HUES48 (cell line): ENCODE data around the gene RABL3.
"Not testable (repeated sequence)": the region's sequence is repeated elsewhere in the genome, so short reads cannot be mapped to it uniquely, and the experiment has no call there.

ENCODE experiments used
- H3K27ac ChIP-seq: one replicate; pipeline ENCODE4 v1.7.0; 2013; ENCODE audit warnings: low read depth, low read length, inconsistent platforms
- H3K27me3 ChIP-seq: 2 replicates; pipeline ENCODE4 v1.6.1; 2013; ENCODE audit warnings: mild to moderate bottlenecking, low read length; ENCODE audit not compliant: control insufficient read depth, insufficient read depth
- H3K36me3 ChIP-seq: 2 replicates; pipeline ENCODE4 v1.6.1; 2013; ENCODE audit warnings: low read length; ENCODE audit not compliant: control insufficient read depth, insufficient read depth
- H3K4me1 ChIP-seq: 2 replicates; pipeline ENCODE4 v1.6.1; 2013; ENCODE audit warnings: mild to moderate bottlenecking, low read length; ENCODE audit not compliant: control insufficient read depth, insufficient read depth
- H3K4me3 ChIP-seq: 2 replicates; pipeline ENCODE4 v1.5.1; 2013; ENCODE audit warnings: mild to moderate bottlenecking, low read depth, low read length
- H3K9ac ChIP-seq: 2 replicates; pipeline ENCODE4 v1.6.1; 2013; ENCODE audit warnings: mild to moderate bottlenecking, low read depth, low read length, moderate library complexity
- H3K9me3 ChIP-seq: 2 replicates; pipeline ENCODE4 v1.6.1; 2013; ENCODE audit warnings: low read length; ENCODE audit not compliant: control insufficient read depth, insufficient read depth

Gene RABL3

GRCh38 chr3:120749843-120750242 is 7.5 kb upstream of the RABL3 start:
- Histone ChIP-seq H3K9ac (no peak overlapping the region; the same call in 1 of the 2 replicates), H3K4me1 (peaks cover 30% of the 10 kb centered on the region), H3K4me3 (peak overlapping the region; percentile 12; the same call in 1 of the 2 replicates), H3K9me3 (no peaks in the 10 kb centered on the region), H3K27me3 (no peaks in the 10 kb centered on the region), H3K36me3 (peaks cover 53% of the 10 kb centered on the region), H3K27ac (peak overlapping the region; percentile 51)

DNA sequence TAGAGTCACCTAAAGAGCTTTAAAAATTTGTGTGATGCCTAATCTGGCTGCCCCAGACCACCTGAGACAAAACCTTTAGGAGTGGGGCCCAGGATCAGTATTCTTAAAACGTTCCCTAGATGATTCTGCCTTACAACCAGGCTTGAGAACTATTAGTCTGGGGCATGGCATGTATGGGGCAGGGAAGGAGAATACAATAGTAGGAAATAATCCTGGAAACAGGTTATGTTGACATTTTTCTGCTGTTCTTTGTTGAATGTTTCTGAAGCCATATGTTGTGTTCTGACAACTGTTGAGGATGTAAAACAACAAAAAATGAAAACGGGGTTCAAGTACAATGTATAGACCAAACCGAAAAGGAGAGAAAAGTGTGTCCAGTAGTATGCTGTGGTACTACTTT is 3.1 kb upstream of the RABL3 start:
- no peak overlapping the region for H3K9ac ChIP-seq
- H3K27ac ChIP-seq: no peak overlapping the region
- H3K4me3 ChIP-seq: no peak overlapping the region
- H3K9me3 ChIP-seq: no peaks in the 10 kb centered on the region
- H3K27me3 ChIP-seq: no peaks in the 10 kb centered on the region
- peaks cover 17% of the 10 kb centered on the region for H3K36me3 ChIP-seq
- peaks cover 26% of the 10 kb centered on the region; the same call in 1 of the 2 replicates for H3K4me1 ChIP-seq

DNA sequence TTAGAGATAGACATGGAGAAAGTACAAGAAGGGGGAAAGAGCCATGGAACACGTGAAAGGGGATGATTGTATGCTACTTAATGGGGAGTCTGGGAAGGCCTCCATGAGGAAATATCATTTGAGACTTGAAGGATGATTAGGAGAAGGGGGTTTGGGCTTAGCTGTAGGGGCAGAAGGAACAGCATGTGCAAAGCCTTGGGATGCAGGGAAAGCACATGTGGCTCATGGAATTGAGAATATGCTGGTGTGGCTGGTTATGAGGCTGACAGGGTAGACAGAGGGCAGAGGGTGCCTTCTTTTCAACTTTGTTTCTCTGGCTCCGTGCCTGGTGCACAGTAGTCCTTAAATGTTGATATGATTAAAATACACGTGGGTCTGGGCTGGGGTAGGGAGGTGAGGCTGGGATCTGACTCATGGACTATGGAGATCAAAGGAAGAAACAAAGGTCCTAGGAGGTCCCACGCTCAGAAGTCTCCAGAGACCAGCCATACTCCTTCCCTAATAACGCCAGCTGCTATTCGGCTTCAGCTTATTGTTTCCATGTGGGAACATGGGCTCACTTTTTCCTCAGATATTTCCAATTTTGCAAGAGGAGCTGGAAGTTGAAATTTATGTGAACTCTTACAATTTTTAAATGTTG is 1.4 kb upstream of the RABL3 start:
- H3K9ac ChIP-seq: peak overlapping the region; percentile 81
- no peaks in the 10 kb centered on the region for H3K27me3 ChIP-seq
- H3K27ac ChIP-seq: peak overlapping the region; percentile 50
- H3K4me1 ChIP-seq: peaks cover 17% of the 10 kb centered on the region; the same call in 1 of the 2 replicates
- peaks cover 15% of the 10 kb centered on the region; the same call in 1 of the 2 replicates for H3K36me3 ChIP-seq
- H3K9me3 ChIP-seq: 0 out of 2 replicates have a peak, but pooled peaks cover 3% of the 10 kb centered on the region
- H3K4me3 ChIP-seq: peak overlapping the region; percentile 79

DNA sequence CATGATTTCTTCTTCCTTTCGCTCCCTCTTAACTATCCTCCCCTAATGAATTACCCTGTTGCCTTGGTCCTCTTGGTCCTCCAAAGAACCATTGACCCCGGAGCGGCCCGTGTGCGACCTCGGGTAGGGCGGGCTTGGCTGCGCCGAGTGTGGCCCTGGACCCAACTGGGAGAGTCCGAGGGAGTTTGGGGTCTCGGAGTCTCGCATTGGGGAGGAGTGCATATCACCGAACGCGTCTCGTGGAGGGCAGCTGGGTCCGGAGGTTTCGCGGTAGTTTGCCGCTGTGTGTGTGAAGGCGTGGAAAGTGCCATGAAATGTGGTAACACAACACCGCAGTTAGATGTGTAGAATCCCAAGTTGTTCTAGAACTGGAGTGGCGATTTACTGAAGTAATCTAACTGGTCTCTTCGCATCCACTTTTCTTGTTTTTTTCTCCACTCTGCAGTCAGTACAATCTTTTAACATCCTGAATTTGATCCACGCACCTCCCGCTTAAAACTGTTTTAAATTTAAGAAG is 591 bp upstream of the RABL3 start:
- Histone ChIP-seq H3K4me1 (peaks cover 17% of the 10 kb centered on the region; the same call in 1 of the 2 replicates), H3K4me3 (peak overlapping the region; percentile 79), H3K27me3 (no peaks in the 10 kb centered on the region), H3K9ac (peak overlapping the region; percentile 81), H3K36me3 (peaks cover 22% of the 10 kb centered on the region), H3K9me3 (peaks cover 10% of the 10 kb centered on the region), H3K27ac (peak overlapping the region; percentile 90)

DNA sequence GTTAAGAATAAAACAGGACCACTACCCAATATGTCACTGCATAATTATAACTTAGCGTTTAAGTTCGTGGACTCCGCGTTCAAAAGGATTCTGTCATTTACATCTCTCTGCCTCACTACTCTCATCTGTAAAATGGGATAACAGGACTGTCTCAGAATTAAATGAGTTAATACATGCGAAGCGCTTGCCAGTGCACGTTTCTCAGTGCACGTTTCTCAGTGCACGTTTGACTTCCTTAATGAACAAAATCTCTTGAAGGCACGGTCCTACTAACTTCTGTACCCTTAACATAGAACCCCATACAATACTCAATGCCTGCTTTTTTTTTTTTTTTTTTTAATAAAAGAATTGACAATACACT is 499 bp downstream of the RABL3 start:
- Histone ChIP-seq H3K27me3 (no peaks in the 10 kb centered on the region), H3K36me3 (peaks cover 27% of the 10 kb centered on the region), H3K4me3 (peak overlapping the region; percentile 79), H3K9ac (peak overlapping the region; percentile 89; the same call in 1 of the 2 replicates), H3K27ac (peak overlapping the region; percentile 99), H3K4me1 (peaks cover 17% of the 10 kb centered on the region; the same call in 1 of the 2 replicates), H3K9me3 (peaks cover 20% of the 10 kb centered on the region)

GRCh38 chr3:120741320-120741719 is 996 bp downstream of the RABL3 start:
- Histone ChIP-seq H3K27me3 (no peaks in the 10 kb centered on the region), H3K27ac (no peak overlapping the region)

DNA sequence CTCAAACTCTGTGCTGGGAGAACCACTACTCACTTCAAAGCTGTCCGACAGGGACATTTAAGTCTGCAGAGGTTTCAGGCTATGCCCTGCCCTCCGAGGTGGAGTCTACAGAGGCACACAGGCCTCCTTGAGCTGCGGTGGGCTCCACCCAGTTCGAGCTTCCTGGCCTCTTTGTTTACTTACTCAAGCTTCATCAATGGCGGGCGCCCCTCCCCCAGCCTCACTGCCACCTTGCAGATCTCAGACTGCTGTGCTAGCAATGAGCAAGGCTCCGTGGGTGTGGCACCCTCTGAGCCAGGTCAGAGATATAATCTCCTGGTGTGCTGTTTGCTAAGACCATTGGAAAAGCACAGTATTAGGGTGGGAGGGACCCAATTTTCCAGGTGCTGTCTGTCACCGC is 4.3 kb downstream of the RABL3 start:
- not testable (repeated sequence) for H3K4me1 ChIP-seq, H3K9ac ChIP-seq, H3K27me3 ChIP-seq, H3K4me3 ChIP-seq, H3K27ac ChIP-seq
- Histone ChIP-seq H3K36me3 (peaks cover 16% of the 10 kb centered on the region), H3K9me3 (peaks cover 23% of the 10 kb centered on the region)

More at GRCh38 chr3:120741320-120741719, 996 bp downstream of the RABL3 start:
- Histone ChIP-seq H3K9me3 (peaks cover 20% of the 10 kb centered on the region), H3K4me3 (peak overlapping the region; percentile 79), H3K4me1 (peaks cover 17% of the 10 kb centered on the region; the same call in 1 of the 2 replicates), H3K36me3 (peaks cover 22% of the 10 kb centered on the region), H3K9ac (no peak overlapping the region)

GRCh38 chr3:120730576-120731542 is 11.5 kb downstream of the RABL3 start:
- no peaks in the 10 kb centered on the region for H3K27me3 ChIP-seq
- H3K27ac ChIP-seq: no peak overlapping the region
- no peak overlapping the region for H3K9ac ChIP-seq
- no peak overlapping the region for H3K4me3 ChIP-seq
- peaks cover 3% of the 10 kb centered on the region; the same call in 1 of the 2 replicates for H3K36me3 ChIP-seq
- H3K9me3 ChIP-seq: peaks cover 3% of the 10 kb centered on the region; the same call in 1 of the 2 replicates
- peaks cover 17% of the 10 kb centered on the region for H3K4me1 ChIP-seq

DNA sequence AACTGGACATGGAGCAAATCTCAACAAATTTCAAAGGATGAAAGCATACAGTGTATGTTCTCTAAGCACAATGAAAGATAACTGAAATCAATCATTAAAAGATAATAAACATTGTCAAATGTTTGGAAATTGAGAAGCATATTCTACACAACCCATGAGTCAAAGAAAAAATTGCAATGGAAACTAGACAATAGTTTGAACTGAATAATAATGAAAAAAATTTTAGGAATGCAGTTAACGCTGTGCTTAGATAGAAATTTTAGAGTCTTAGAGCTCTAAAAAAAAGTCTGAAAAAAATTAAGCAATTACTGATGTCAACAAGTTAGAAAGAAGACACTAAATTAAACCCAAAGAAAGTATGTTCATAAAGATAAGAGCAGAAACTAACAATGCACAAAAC is 15.5 kb downstream of the RABL3 start:
- Histone ChIP-seq H3K36me3 (peaks cover 3% of the 10 kb centered on the region; the same call in 1 of the 2 replicates), H3K9me3 (no peaks in the 10 kb centered on the region), H3K27me3 (no peaks in the 10 kb centered on the region), H3K4me1 (peaks cover 17% of the 10 kb centered on the region), H3K4me3 (no peak overlapping the region), H3K9ac (no peak overlapping the region), H3K27ac (no peak overlapping the region)

DNA sequence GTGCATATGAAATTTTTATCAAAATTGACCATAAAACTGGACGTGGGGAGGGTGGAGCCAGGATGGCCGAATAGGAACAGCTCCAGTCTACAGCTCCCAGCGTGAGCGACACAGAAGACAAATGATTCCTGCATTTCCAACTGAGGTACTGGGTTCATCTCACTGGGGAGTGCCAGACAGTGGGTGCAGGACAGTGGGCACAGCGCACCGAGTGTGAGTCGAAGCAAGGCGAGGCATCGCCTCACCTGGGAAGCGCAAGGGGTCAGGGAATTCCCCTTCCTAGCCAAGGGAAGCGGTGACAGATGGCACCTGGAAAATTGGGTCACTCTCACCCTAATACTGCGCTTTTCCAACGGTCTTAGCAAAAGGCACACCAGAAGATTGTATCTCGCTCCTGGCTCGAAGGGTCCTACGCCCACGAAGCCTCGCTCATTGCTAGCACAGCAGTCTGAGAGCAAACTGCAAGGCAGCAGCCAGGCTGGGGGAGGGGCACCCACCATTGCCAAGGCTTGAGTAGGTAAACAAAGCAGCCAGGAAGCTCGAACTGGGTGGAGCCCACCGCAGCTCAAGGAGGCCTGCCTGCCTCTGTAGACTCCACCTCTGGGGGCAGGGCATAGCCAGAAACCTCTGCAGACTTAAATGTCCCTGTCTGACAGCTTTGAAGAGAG is 23.0 kb downstream of the RABL3 start:
- peak overlapping the region; percentile 57 for H3K4me3 ChIP-seq
- peak overlapping the region; percentile 37 for H3K9ac ChIP-seq
- peak overlapping the region; percentile 72 for H3K27ac ChIP-seq
- H3K27me3 ChIP-seq, H3K36me3 ChIP-seq, H3K9me3 ChIP-seq: not testable (repeated sequence)
- H3K4me1 ChIP-seq: peaks cover 12% of the 10 kb centered on the region
